GM23338 (cell line): ENCODE results near the gene CCNI2. TPM values are rescaled to one million over a fixed set of nuclear protein-coding genes. Genes with fewer than 3 reads are reported as not detected.

Source experiments
- ATAC-seq: fragments of 200-7000 bp; cut with Tn5 transposase; 3 replicates; pipeline ENCODE4 v1.9.1; 2020
- DNase-seq: peaks from one replicate; pipeline ENCODE4 v3.0.0-alpha.2; 2015; ENCODE audit warnings: low spot score
- H2AFZ ChIP-seq: fragments of 200-600 bp; sonication (generic); 2 replicates; pipeline ENCODE4 v1.8.0; 2016; ENCODE audit warnings: antibody characterized with exemption, mild to moderate bottlenecking, moderate library complexity
- H3F3A ChIP-seq: fragments of 200-600 bp; sonication (generic); replicated peaks from 2 replicates; pipeline ENCODE4 v1.8.0; 2017; ENCODE audit warnings: antibody characterized with exemption, mixed run types, low read depth
- H3K27ac ChIP-seq: fragments of 200-600 bp; sonication (generic); 2 replicates; pipeline ENCODE4 v1.6.1; 2016; ENCODE audit warnings: low read depth
- H3K27me3 ChIP-seq: fragments of 200-600 bp; sonication (generic); 2 replicates; pipeline ENCODE4 v1.8.0; 2016; ENCODE audit warnings: mild to moderate bottlenecking, mixed run types, moderate library complexity; ENCODE audit not compliant: insufficient read depth
- H3K36me3 ChIP-seq: fragments of 200-600 bp; sonication (generic); 2 replicates; pipeline ENCODE4 v1.8.0; 2016; ENCODE audit warnings: mild to moderate bottlenecking; ENCODE audit not compliant: insufficient read depth
- H3K4me1 ChIP-seq: fragments of 200-600 bp; sonication (generic); 2 replicates; pipeline ENCODE4 v1.8.0; 2016; ENCODE audit warnings: mild to moderate bottlenecking, moderate library complexity; ENCODE audit not compliant: insufficient read depth
- H3K4me2 ChIP-seq: fragments of 200-600 bp; sonication (generic); 2 replicates; pipeline ENCODE4 v1.7.1; 2017; ENCODE audit warnings: mixed run types
- H3K4me3 ChIP-seq: fragments of 200-600 bp; sonication (generic); 2 replicates; pipeline ENCODE4 v1.6.1; 2016; ENCODE audit warnings: mixed run types
- H3K79me2 ChIP-seq: fragments of 200-600 bp; sonication (generic); replicated peaks from 2 replicates; pipeline ENCODE4 v1.8.0; 2017; ENCODE audit warnings: mild to moderate bottlenecking; ENCODE audit not compliant: insufficient read depth
- H3K9me2 ChIP-seq: fragments of 200-600 bp; sonication (generic); 2 replicates; pipeline ENCODE4 v1.8.0; 2017; ENCODE audit not compliant: insufficient read depth
- H4K20me1 ChIP-seq: fragments of 200-600 bp; sonication (generic); replicated peaks from 2 replicates; pipeline ENCODE4 v1.8.0; 2017; ENCODE audit warnings: mild to moderate bottlenecking; ENCODE audit not compliant: insufficient read depth
- H3K27ac Mint-ChIP-seq: 2 replicates; pipeline ENCODE4 v1.8.0; 2020; ENCODE audit warnings: inconsistent platforms, mild to moderate bottlenecking, moderate library complexity, mixed read lengths
- H3K27me3 Mint-ChIP-seq: 3 replicates; pipeline ENCODE4 v1.8.0; 2022; ENCODE audit warnings: low read depth, mild to moderate bottlenecking, moderate library complexity, mixed read lengths, inconsistent platforms; ENCODE audit not compliant: insufficient read depth, poor library complexity
- H3K36me3 Mint-ChIP-seq: 3 replicates; pipeline ENCODE4 v1.8.0; 2021; ENCODE audit warnings: low read depth, mild to moderate bottlenecking, inconsistent platforms, moderate library complexity, mixed read lengths
- H3K4me1 Mint-ChIP-seq: 3 replicates; pipeline ENCODE4 v1.8.0; 2020; ENCODE audit warnings: mild to moderate bottlenecking, inconsistent platforms, mixed read lengths
- H3K4me3 Mint-ChIP-seq: 3 replicates; pipeline ENCODE4 v1.8.0; 2021; ENCODE audit warnings: moderate library complexity, mild to moderate bottlenecking, inconsistent platforms, mixed read lengths
- H3K9me3 Mint-ChIP-seq: 3 replicates; pipeline ENCODE4 v1.8.0; 2020; ENCODE audit warnings: moderate library complexity, mild to moderate bottlenecking, inconsistent platforms, mixed read lengths
- CREB1 ChIP-seq: fragments of 250-450 bp; sonication (Bioruptor Pico); IDR thresholded peaks from 2 replicates; pipeline ENCODE4 v1.5.0; 2020; ENCODE audit warnings: low read depth, mild to moderate bottlenecking, moderate library complexity
- CTCF ChIP-seq, 2 experiments: fragments of 200-600 bp in 1 of 2; sonication (generic) in 1 of 2; conservative IDR thresholded peaks; 2 replicates each; pipeline versions ENCODE4 v1.5.1 to v1.6.1; 2016 to 2017; ENCODE audit warnings: antibody characterized with exemption in 2 of 2, low read depth in 2 of 2, mild to moderate bottlenecking in 2 of 2, moderate library complexity in 1 of 2
- EZH2 ChIP-seq: fragments of 200-600 bp; sonication (generic); IDR thresholded peaks from one replicate; pipeline ENCODE4 v1.8.0; 2017; ENCODE audit warnings: antibody characterized with exemption, mild to moderate bottlenecking, low read depth; ENCODE audit not compliant: unreplicated experiment
- JUNB ChIP-seq: IDR thresholded peaks from one replicate; pipeline ENCODE4 v1.6.1; 2016; ENCODE audit warnings: antibody characterized with exemption; ENCODE audit not compliant: unreplicated experiment
- NANOG ChIP-seq: IDR thresholded peaks from 2 replicates; pipeline ENCODE4 v1.6.1; 2016; ENCODE audit warnings: antibody characterized with exemption, borderline replicate concordance
- POLR2AphosphoS5 ChIP-seq: IDR thresholded peaks from 2 replicates; pipeline ENCODE4 v1.6.1; 2016; ENCODE audit warnings: antibody characterized with exemption, low read depth
- REST ChIP-seq: IDR thresholded peaks from one replicate; pipeline ENCODE4 v1.6.1; 2018; ENCODE audit warnings: antibody characterized with exemption; ENCODE audit not compliant: unreplicated experiment
- STAT1 ChIP-seq: IDR thresholded peaks from one replicate; pipeline ENCODE4 v1.6.1; 2016; ENCODE audit warnings: antibody characterized with exemption; ENCODE audit not compliant: unreplicated experiment
- ZNF114 ChIP-seq: fragments of 250-450 bp; sonication (Bioruptor Pico); IDR thresholded peaks from 2 replicates; pipeline ENCODE4 v1.5.0; 2020; ENCODE audit warnings: mild to moderate bottlenecking, moderate library complexity
- ZNF462 ChIP-seq: fragments of 250-450 bp; sonication (Bioruptor Pico); IDR thresholded peaks from 2 replicates; pipeline ENCODE4 v1.5.0; 2020; ENCODE audit warnings: mild to moderate bottlenecking, moderate library complexity
- polyA plus RNA-seq: library from polyadenylated mRNA; unstranded; fragments of >200 nt; fragmentation: Nextera tagmentation; extraction: Ambion mirVana; gene quantifications from 2 replicates; pipeline ENCODE4 v1.2.1, GENCODE V29; 2016
- total RNA-seq: library from RNA; depleted of rRNA; stranded (reverse); fragments of >200 nt; shearing (Covaris generic); gene quantifications from 2 replicates; pipeline ENCODE4 v1.2.3, GENCODE V29; 2014
- TF ChIP-seq, protein P1 (sequence below): IDR thresholded peaks from 2 replicates; pipeline ENCODE4 v1.6.1; 2016; ENCODE audit warnings: antibody characterized with exemption

The CCNI2 gene
- total and polyA plus RNA-seq, 2 experiments from 2014 or later, result 0.55 to 2.5 TPM

DNA sequence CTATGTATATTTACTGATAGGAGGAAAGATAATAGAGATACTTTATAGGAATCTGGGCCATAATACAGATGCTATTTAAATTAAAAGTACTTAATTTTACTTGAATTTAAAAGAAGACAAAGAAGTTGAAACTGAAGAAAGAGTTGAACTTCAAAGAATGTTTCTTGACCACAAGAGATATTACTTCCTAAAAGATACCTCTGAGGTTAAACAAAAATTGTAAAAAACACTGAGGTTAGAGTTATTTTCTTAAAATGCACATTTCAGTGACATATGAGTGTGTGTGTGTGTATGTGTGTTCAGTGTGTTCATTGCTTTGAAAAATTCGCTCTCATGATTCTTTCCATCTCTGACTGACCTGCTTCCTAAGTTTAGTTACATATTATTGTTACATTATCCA lies 33.4 kb downstream of the CCNI2 start:
- H4K20me1 ChIP-seq, result 0 out of 2 replicates have a peak, but pooled peaks cover under 1% of the 10 kb centered on the region
- H2AFZ ChIP-seq, result no peak overlapping the region
- peaks cover 64% of the 10 kb centered on the region for H3K27me3 ChIP-seq

More for the DNA sequence above, 33.4 kb downstream of the CCNI2 start:
- Mint-ChIP-seq H3K4me3 (no peak overlapping the region), H3K27ac (no peak overlapping the region), H3K4me1 (peaks cover 21% of the 10 kb centered on the region), H3K36me3 (no peaks in the 10 kb centered on the region), H3K27me3 (peaks cover 20% of the 10 kb centered on the region), H3K9me3 (no peaks in the 10 kb centered on the region)
- Histone ChIP-seq H3K4me2 (no peak overlapping the region), H3F3A (no peaks in the 10 kb centered on the region), H3K36me3 (no peaks in the 10 kb centered on the region), H3K79me2 (no peaks in the 10 kb centered on the region; the same call in 1 of the 2 replicates), H3K27ac (no peak overlapping the region), H3K4me3 (no peak overlapping the region), H3K4me1 (peaks cover 17% of the 10 kb centered on the region), H3K9me2 (no peaks in the 10 kb centered on the region)
- ATAC-seq (no peak), DNase-seq (no peak)
- TF ChIP-seq ZNF462, result no peak
- TF ChIP-seq, protein P1, sequence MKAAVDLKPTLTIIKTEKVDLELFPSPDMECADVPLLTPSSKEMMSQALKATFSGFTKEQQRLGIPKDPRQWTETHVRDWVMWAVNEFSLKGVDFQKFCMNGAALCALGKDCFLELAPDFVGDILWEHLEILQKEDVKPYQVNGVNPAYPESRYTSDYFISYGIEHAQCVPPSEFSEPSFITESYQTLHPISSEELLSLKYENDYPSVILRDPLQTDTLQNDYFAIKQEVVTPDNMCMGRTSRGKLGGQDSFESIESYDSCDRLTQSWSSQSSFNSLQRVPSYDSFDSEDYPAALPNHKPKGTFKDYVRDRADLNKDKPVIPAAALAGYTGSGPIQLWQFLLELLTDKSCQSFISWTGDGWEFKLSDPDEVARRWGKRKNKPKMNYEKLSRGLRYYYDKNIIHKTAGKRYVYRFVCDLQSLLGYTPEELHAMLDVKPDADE, result no peak
- TF ChIP-seq STAT1, result no peak
- no peak for TF ChIP-seq POLR2AphosphoS5
- no peak for TF ChIP-seq REST
- TF ChIP-seq CTCF (conservative IDR thresholded peaks at IDR 0.05; ENCODE audit: low read depth in 2 of 2), result no peak
- TF ChIP-seq CREB1 (CRISPR knock-in tag), result no peak
- no peak for TF ChIP-seq NANOG
- TF ChIP-seq ZNF114 (CRISPR knock-in tag), result no peak
- TF ChIP-seq EZH2, result no peak
- no peak for TF ChIP-seq JUNB
